GM18519 (cell line): ENCODE results near the gene UNC50.
"Not testable (repeated sequence)": the region's sequence is repeated elsewhere in the genome, so short reads cannot be mapped to it uniquely, and the experiment has no call there.

ENCODE experiments used
- ATAC-seq: cut with Tn5 transposase; IDR thresholded peaks from one replicate; pipeline ENCODE4 v1.9.1; 2021; ENCODE audit warnings: mild to moderate bottlenecking, moderate library complexity; ENCODE audit not compliant: unreplicated experiment, low FRiP score

The UNC50 gene

DNA sequence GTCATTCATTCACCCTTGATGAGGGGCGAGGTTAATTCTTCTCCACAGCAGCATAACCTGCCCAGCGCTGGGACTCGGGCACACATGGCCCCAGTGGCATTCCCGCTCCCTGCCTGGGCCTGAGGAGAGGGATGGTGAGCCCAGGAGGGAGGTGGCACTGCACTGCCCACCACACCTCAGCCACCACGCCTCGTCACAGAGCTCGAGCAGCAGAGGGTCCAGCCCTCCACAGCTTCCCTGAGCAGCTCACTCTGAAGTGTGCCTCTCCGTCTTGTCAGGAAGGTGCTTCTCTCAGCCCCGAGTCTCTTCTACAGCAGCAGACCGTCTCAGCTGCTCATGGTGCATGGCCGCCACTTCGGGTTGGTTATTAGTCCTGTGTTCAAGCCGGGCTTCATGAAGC, 35.0 kb upstream of the UNC50 start:
- ATAC-seq, result no peak

DNA sequence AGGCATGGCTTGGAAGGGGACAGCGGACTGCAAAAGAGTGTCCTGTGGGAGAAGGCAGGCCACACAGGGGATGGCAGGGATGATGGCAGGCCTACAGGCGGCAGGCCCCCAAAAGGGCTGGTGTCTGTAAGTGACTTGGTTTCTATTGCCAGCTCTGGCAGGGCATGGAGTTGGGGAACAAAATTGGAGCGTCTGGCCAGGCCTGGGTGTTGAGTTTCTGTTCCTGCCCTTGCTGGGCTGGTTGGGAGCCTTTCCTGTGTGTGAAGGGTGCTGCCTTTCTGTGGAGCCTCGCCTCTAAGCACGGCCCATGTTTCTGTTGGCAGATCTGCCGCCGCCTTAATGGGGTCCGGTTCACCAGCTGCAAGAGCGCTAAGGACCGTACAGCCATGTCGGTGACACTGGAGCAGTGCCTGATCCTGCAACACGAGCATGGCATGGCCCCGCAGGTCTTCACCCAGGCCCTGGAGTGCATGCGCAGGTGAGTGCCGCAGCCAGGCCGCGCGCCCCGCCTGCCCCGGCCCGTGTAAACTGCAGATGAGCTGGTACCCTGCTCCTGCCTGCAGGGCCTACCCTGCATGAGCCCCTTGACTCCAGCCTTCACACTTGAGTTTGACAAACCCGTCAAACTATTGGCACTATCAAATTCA, 31.6 kb upstream of the UNC50 start:
- ATAC-seq, result no peak

GRCh38 chr2:98577313-98577712, 31.1 kb upstream of the UNC50 start:
- no peak for ATAC-seq

- no peak for ATAC-seq
Measured at GRCh38 chr2:98578231-98578630, 30.2 kb upstream of the UNC50 start.

DNA sequence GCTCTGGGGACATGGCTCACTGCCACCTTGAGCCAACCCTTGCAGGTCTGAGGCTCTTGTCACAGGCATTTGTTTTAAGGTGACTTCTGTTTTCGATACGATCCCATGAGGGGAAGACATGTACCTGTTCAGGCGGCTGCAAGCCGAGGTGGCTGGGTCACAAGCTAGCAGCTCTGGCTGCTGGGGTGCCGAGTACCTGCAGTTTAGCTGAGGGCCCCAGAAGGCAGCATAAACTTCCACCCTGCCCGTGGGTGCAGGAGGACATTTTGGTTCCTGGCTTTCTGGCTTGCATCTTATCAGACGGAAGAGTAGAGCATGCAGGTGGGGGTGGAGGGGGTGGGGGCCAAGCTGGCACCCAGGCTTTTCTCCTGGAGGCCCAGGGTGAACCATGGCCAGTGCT, 28.5 kb upstream of the UNC50 start:
- no peak for ATAC-seq

DNA sequence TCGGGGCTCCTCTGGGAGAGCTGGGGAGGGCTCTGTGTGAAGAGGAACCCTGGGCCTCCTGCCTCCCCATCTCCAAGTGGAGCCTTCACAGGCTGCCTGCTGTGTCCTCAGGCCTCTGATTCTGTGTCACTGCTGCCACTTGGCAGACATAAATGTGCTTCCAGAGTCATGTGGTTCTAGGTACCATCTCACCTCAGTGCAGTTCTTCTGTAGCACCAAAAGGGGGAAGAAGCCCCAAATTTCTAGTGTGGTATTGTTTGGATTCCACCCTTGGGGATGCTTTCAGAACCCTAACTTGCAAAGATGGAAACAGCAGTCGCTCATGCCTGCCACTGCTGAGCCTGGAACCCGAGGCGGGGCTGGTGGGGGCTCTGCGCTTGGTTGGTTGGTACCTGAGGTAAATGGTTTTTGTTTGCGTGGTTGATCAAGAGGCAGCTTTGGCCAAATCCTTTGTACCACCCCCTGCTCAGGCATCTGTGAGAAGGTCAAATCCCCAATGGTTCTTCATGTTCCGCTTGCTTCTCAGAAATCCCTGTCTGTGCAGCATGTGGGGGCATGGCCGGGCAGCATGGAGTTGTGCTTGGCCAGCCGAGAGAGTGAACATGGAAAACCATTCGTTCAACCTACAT, 27.6 kb upstream of the UNC50 start:
- ATAC-seq, result no peak

DNA sequence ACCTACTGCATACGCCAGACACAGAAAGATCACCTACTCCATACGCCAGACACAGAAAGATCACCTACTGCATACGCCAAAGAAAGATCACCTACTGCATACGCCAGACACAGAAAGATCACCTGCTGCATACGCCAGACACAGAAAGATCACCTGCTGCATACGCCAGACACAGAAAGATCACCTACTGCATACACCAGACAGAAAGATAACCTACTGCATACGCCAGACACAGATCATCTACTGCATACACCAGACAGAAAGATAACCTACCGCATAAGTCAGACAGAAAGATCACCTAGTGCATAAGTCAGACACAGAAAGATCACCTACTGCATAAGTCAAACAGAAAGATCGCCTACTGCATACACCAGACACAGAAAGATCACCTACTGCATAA, 25.9 kb upstream of the UNC50 start:
- ATAC-seq, result no peak

- ATAC-seq, result no peak
Measured at GRCh38 chr2:98583276-98583675, 25.1 kb upstream of the UNC50 start.

- ATAC-seq, result no peak
Measured at GRCh38 chr2:98583816-98584618, 24.4 kb upstream of the UNC50 start.

DNA sequence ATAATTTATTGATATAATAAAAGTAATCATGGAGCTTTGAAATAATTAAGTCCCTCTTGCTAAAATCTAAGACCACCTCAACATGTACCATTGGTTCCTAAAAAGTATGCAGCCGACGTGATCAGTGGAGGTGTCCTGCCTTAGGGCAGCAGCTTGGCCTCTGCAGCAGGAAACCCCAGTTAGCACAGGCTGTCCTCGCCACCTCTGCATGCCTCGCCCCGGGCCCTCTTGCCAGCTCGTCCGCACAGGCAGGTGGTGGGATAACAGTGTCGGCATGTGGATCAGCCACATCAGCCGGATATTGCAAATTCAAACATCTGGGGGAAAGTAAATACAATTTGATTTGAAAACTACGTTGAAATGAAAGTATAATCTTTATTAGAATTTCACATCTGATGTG, 23.0 kb upstream of the UNC50 start:
- ATAC-seq, result no peak

DNA sequence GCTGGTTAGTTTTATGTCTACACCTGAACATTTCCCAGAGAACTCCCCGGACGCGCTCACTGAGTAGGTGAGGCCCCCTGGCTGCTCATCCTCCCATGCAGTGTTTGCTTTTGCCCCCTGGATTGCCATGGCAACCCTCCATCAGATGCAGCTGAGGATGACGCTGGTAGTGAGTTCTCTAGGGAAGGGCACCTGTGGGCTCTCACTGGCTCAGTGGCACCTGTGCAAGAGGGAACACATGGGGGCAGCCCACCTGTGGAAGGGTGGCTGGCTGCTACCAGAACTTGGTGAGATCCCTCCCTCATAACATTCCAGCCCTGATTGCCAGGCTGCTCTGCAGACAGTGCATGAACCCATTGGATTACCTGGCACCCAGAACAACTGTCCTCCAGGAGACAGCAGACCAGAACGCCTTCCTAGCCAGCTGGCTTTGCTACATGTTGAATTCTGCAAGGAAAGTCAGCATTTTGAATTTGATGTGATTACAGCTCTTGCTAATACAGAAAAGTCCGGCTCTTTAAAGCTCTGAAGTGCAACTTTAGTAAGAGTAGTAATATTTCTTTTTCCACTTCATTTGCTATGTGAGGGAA, 21.7 kb upstream of the UNC50 start:
- no peak for ATAC-seq

GRCh38 chr2:98588880-98589431, 19.4 kb upstream of the UNC50 start:
- ATAC-seq, result no peak

DNA sequence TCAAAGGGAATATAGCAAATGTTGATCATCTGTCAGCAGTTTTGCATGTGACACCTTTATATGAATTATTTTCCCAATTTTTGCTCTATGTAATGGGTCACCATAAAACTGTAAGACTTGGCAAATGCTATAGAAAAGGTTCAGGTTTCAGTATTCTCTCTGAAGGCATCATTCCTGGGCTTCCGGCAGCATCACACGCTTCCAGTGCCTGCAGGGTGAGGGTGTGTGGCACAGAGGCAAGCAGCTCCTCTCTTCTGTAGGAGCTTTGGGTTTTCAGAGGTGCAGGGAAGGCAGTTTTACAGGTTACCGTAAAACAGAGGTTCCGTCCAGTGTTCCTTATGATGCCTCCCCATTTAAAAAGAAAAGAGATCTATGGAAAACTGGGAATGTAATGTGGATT, 18.9 kb upstream of the UNC50 start:
- no peak for ATAC-seq

GRCh38 chr2:98592565-98592964, 15.8 kb upstream of the UNC50 start:
- ATAC-seq, result no peak

DNA sequence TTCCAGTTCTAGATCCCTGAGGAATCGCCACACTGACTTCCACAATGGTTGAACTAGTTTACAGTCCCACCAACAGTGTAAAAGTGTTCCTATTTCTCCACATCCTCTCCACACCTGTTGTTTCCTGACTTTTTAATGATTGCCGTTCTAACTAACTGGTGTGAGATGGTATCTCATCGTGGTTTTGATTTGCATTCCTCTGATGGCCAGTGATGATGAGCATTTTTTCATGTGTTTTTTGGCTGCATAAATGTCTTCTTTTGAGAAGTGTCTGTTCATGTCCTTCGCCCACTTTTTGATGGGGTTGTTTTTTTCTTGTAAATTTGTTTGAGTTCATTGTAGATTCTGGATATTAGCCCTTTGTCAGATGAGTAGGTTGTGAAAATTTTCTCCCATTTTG, 13.7 kb upstream of the UNC50 start:
- ATAC-seq, result not testable (repeated sequence)

DNA sequence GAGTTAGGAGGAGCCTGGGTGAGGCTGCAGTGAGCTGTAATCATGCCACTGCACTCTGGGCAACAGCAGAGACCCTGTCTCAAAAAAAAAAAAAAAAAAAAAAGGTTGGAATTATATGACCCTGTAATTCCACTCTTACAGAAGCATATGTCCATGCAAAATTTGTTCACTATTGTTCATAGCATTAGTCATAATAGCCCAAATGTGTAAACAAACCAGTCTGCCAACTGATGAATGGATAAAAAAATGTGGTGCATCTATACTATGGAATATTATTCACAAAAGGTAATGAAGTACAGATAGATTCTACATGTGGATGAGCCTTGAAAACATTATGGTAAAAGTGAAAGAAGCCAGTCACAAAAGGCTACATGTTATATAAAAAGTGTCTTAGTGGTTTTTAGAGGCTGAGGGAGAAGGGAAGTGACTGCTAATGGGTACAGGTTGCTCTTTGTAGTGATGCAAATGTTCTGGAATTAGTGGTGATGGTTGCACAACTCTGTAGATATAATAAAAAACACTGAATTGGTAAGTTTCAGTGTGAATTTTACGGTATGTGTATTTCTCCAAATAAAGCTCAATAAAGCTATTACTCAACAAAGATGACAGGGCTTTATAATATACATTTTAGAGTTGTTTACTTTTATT, 9.5 kb upstream of the UNC50 start:
- no peak for ATAC-seq

GRCh38 chr2:98601532-98602132, 6.8 kb upstream of the UNC50 start:
- ATAC-seq, result no peak

DNA sequence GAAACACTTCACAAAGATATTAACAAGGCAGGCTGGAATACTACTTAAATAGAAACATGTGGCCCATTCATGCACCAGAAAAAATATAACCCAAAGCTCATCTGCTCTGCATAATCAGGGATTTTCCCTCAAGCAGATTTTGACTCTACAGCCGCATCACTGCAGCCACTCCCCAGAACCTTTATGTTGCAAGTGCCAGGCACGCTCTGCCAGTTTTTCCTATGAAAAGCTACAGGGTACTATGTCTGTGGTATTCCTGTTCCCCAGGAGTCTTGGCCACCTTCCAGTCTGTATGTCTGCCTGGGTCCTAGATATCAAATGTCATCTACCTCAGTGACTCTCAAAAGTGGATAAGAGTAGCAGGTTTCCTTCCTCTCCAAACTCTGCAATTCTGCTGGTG, 3.8 kb upstream of the UNC50 start:
- ATAC-seq, result no peak

- no peak for ATAC-seq
Measured at GRCh38 chr2:98605076-98605475, 3.3 kb upstream of the UNC50 start.

DNA sequence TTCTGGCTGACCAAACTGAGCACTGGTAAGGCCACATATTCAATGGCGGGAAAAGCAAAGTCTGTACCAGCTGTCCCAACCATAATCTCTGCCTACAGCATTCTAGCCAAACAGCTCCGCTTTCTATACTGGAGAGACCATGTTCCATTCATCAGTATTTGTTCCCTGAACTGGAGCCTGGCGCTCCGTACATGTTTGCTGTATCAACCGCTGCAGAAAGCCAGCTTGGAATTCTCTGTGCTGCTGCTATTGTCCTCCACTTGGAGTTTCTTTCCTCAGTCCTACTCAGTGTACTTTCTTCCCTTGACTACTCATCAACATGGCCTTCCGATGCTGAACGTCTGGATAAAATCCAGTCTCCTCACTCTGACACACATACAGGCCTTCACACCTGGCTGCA, 2.0 kb upstream of the UNC50 start:
- no peak for ATAC-seq
